Activated gamma-delta T cell treated with Interleukin-2 at 50 U/mL for 16 hours (primary cell): ENCODE results near the gene SLC23A2.
"Not testable (repeated sequence)": the region's sequence is repeated elsewhere in the genome, so short reads cannot be mapped to it uniquely, and the experiment has no call there.

Experiments
- DNase-seq: peaks from one replicate; pipeline ENCODE4 v3.0.0-alpha.2; 2020

The SLC23A2 gene

GRCh38 chr20:4929686-4930397, 71.5 kb downstream of the SLC23A2 start:
- no peak for DNase-seq

- no peak for DNase-seq
Measured at GRCh38 chr20:4926531-4927156, 74.7 kb downstream of the SLC23A2 start.

GRCh38 chr20:4925842-4926530, 75.3 kb downstream of the SLC23A2 start:
- no peak for DNase-seq

- DNase-seq, result no peak
Measured at GRCh38 chr20:4924446-4924845, 76.9 kb downstream of the SLC23A2 start.

- DNase-seq, result no peak
Measured at GRCh38 chr20:4924032-4924431, 77.3 kb downstream of the SLC23A2 start.

- DNase-seq, result no peak
Measured at GRCh38 chr20:4922186-4922585, 79.1 kb downstream of the SLC23A2 start.

- DNase-seq, result not testable (repeated sequence)
Measured at GRCh38 chr20:4921271-4921670, 80.0 kb downstream of the SLC23A2 start.

- DNase-seq, result no peak
Measured at GRCh38 chr20:4920655-4921054, 80.7 kb downstream of the SLC23A2 start.

GRCh38 chr20:4920131-4920530, 81.2 kb downstream of the SLC23A2 start:
- DNase-seq, result no peak

GRCh38 chr20:4919047-4919704, 82.1 kb downstream of the SLC23A2 start:
- DNase-seq, result no peak

GRCh38 chr20:4918473-4918872, 82.8 kb downstream of the SLC23A2 start:
- no peak for DNase-seq

GRCh38 chr20:4916971-4917881, 84.1 kb downstream of the SLC23A2 start:
- DNase-seq, result no peak

- no peak for DNase-seq
Measured at GRCh38 chr20:4913147-4913546, 88.2 kb downstream of the SLC23A2 start.

- DNase-seq, result no peak
Measured at GRCh38 chr20:4912380-4913142, 88.7 kb downstream of the SLC23A2 start.

- no peak for DNase-seq
Measured at GRCh38 chr20:4910951-4911350, 90.4 kb downstream of the SLC23A2 start.

GRCh38 chr20:4905613-4906012, 95.7 kb downstream of the SLC23A2 start:
- DNase-seq, result no peak

GRCh38 chr20:4905195-4905594, 96.1 kb downstream of the SLC23A2 start:
- DNase-seq, result no peak

GRCh38 chr20:4904127-4904860, 97.0 kb downstream of the SLC23A2 start:
- no peak for DNase-seq

GRCh38 chr20:4902788-4903187, 98.5 kb downstream of the SLC23A2 start:
- no peak for DNase-seq

- no peak for DNase-seq
Measured at GRCh38 chr20:4901031-4901818, 100.1 kb downstream of the SLC23A2 start.
